ENCODE measurements around the gene RORB.

RORB gene

GRCh38 chr9:74595286-74595685 is 98.2 kb downstream of the RORB start:
- DNase-seq (ENCODE audit: low read depth, low spot score), result no peak

- no peak for DNase-seq (ENCODE audit: low read depth, low spot score)
Observed at GRCh38 chr9:74598874-74599273, 101.7 kb downstream of the RORB start.

GRCh38 chr9:74609671-74610405 is 112.7 kb downstream of the RORB start:
- no peak for DNase-seq (ENCODE audit: low read depth, low spot score)

- DNase-seq (ENCODE audit: low read depth, low spot score), result no peak
Observed at GRCh38 chr9:74610523-74611061, 113.5 kb downstream of the RORB start.

- DNase-seq (ENCODE audit: low read depth, low spot score), result no peak
Observed at GRCh38 chr9:74630228-74630627, 133.1 kb downstream of the RORB start.

GRCh38 chr9:74639112-74639511 is 142.0 kb downstream of the RORB start:
- no peak for DNase-seq (ENCODE audit: low read depth, low spot score)

GRCh38 chr9:74642376-74642775 is 145.2 kb downstream of the RORB start:
- DNase-seq (ENCODE audit: low read depth, low spot score), result no peak

- DNase-seq (ENCODE audit: low read depth, low spot score), result no peak
Observed at GRCh38 chr9:74643303-74643923, 146.3 kb downstream of the RORB start.

- no peak for DNase-seq (ENCODE audit: low read depth, low spot score)
Observed at GRCh38 chr9:74644023-74644422, 146.9 kb downstream of the RORB start.

GRCh38 chr9:74645007-74645639 is 148.0 kb downstream of the RORB start:
- DNase-seq (ENCODE audit: low read depth, low spot score), result no peak

GRCh38 chr9:74653410-74654080 is 156.4 kb downstream of the RORB start:
- no peak for DNase-seq (ENCODE audit: low read depth, low spot score)

- no peak for DNase-seq (ENCODE audit: low read depth, low spot score)
Observed at GRCh38 chr9:74662674-74663073, 165.5 kb downstream of the RORB start.

- no peak for DNase-seq (ENCODE audit: low read depth, low spot score)
Observed at GRCh38 chr9:74663439-74663838, 166.3 kb downstream of the RORB start.

GRCh38 chr9:74666625-74667316 is 169.6 kb downstream of the RORB start:
- DNase-seq (ENCODE audit: low read depth, low spot score), result no peak

- DNase-seq (ENCODE audit: low read depth, low spot score), result no peak
Observed at GRCh38 chr9:74672237-74672636, 175.1 kb downstream of the RORB start.

- no peak for DNase-seq (ENCODE audit: low read depth, low spot score)
Observed at GRCh38 chr9:74674077-74674476, 176.9 kb downstream of the RORB start.

GRCh38 chr9:74681906-74682305 is 184.8 kb downstream of the RORB start:
- no peak for DNase-seq (ENCODE audit: low read depth, low spot score)

- DNase-seq (ENCODE audit: low read depth, low spot score), result no peak
Observed at GRCh38 chr9:74683322-74683721, 186.2 kb downstream of the RORB start.

- no peak for DNase-seq (ENCODE audit: low read depth, low spot score)
Observed at GRCh38 chr9:74691058-74691457, 193.9 kb downstream of the RORB start.

- no peak for DNase-seq (ENCODE audit: low read depth, low spot score)
Observed at GRCh38 chr9:74696520-74696919, 199.4 kb downstream of the RORB start.

GRCh38 chr9:74697535-74697934 is 200.4 kb downstream of the RORB start:
- DNase-seq (ENCODE audit: low read depth, low spot score), result no peak

GRCh38 chr9:74711341-74711740 is 214.2 kb downstream of the RORB start:
- no peak for DNase-seq (ENCODE audit: low read depth, low spot score)
